Measurements from ENCODE around the gene VPS52.

VPS52 gene

DNA sequence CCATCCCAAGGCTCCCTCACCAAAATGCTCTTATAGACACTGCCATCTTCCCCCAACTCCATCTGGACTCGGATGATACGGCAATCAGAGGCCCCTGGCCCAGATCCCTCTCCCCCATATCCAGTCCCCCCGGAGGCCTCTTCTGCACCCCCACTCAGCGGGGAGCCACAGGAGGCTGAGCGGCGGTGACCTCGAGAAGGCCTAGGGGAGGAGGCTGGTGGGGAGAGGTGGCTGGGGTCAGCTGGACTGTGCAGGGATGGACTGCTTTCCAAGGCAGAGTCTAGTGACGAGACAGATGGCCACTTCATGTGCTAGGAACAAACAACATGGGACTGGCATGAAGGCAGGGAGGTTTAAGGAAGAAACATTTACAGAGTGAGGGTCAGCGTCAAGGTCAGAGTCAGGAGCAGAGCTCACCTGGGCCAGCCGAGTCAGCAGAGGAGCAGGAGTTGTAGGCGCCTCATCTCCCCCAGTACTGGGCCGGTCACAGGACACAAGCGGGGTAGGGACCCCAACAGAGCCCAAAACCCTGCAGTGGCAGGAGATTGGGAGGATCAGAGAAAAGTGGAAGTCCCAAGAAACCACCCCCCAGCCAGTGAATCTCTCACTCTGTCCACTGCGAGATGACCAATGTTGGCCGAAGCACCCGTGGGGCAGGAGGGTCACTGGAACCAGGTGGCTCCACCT lies 21.5 kb upstream of the VPS52 start:
- TF ChIP-seq, protein P1, sequence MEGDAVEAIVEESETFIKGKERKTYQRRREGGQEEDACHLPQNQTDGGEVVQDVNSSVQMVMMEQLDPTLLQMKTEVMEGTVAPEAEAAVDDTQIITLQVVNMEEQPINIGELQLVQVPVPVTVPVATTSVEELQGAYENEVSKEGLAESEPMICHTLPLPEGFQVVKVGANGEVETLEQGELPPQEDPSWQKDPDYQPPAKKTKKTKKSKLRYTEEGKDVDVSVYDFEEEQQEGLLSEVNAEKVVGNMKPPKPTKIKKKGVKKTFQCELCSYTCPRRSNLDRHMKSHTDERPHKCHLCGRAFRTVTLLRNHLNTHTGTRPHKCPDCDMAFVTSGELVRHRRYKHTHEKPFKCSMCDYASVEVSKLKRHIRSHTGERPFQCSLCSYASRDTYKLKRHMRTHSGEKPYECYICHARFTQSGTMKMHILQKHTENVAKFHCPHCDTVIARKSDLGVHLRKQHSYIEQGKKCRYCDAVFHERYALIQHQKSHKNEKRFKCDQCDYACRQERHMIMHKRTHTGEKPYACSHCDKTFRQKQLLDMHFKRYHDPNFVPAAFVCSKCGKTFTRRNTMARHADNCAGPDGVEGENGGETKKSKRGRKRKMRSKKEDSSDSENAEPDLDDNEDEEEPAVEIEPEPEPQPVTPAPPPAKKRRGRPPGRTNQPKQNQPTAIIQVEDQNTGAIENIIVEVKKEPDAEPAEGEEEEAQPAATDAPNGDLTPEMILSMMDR (IDR thresholded peaks at IDR 0.05) = no peak
- Mint-ChIP-seq H3K27me3 (ENCODE audit: low read depth, poor library complexity) (no peaks in the 10 kb centered on the region), H3K4me1 (peaks cover 52% of the 10 kb centered on the region), H3K27ac (no peak overlapping the region), H3K9me3 (no peaks in the 10 kb centered on the region), H3K4me3 (no peak overlapping the region), H3K36me3 (ENCODE audit: low read depth) (peaks cover 13% of the 10 kb centered on the region)
- no peak for DNase-seq

DNA sequence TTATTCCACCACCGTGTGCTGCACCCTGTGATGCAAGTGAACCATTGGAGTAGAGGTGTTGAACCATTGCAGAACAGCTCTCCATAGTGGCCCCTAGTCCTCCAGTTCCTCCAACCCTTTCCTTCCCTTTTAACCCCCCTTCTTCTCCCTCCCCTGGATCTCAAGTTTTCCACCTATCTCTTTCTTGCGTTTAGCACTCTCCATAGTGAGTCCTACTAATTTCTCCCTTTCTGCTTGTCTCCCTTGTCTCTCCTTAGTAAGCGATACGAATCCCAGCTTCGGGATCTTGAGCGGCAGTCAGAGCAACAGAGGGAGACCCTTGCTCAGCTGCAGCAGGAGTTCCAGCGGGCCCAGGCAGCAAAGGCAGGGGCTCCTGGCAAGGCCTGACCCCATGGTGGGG lies 18.8 kb upstream of the VPS52 start:
- Mint-ChIP-seq H3K9me3 (no peaks in the 10 kb centered on the region), H3K4me3 (peak overlapping the region; percentile 98), H3K36me3 (ENCODE audit: low read depth) (peaks cover 30% of the 10 kb centered on the region), H3K4me1 (peaks cover 49% of the 10 kb centered on the region), H3K27ac (no peak overlapping the region), H3K27me3 (ENCODE audit: low read depth, poor library complexity) (peaks cover 2% of the 10 kb centered on the region)
- TF ChIP-seq, protein P1 (IDR thresholded peaks at IDR 0.05) = no peak
- no peak for DNase-seq

DNA sequence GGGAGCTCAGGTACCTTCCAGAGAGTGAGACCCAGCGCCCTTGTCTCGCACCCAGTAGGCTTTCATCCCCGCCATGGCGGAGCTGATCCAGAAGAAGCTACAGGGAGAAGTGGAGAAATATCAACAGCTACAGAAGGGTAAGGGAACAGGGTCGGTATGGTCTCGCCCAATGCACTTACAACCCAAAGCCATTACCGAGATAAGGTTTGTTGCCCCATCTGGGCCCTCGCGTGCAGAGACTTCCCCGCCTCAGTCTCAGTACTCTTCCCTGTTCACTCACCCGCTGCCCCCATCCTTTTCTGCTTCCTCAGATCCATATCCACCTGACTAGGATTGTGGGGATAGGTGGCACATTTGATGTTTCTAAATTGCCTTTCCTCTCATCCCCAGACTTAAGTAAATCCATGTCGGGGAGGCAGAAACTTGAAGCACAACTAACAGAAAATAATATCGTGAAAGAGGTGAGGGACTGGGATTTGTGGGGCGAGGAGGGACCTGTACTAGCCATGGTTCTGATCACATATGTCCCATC lies 18.2 kb upstream of the VPS52 start:
- H3K4me1 Mint-ChIP-seq = peaks cover 49% of the 10 kb centered on the region
- no peak for DNase-seq
- peak overlapping the region; percentile 98 for H3K4me3 Mint-ChIP-seq
- H3K36me3 Mint-ChIP-seq (ENCODE audit: low read depth) = peaks cover 30% of the 10 kb centered on the region
- TF ChIP-seq, protein P1 (IDR thresholded peaks at IDR 0.05) = no peak
- no peaks in the 10 kb centered on the region for H3K9me3 Mint-ChIP-seq
- H3K27me3 Mint-ChIP-seq (ENCODE audit: low read depth, poor library complexity) = peaks cover 2% of the 10 kb centered on the region
- peak overlapping the region; percentile 29 for H3K27ac Mint-ChIP-seq

DNA sequence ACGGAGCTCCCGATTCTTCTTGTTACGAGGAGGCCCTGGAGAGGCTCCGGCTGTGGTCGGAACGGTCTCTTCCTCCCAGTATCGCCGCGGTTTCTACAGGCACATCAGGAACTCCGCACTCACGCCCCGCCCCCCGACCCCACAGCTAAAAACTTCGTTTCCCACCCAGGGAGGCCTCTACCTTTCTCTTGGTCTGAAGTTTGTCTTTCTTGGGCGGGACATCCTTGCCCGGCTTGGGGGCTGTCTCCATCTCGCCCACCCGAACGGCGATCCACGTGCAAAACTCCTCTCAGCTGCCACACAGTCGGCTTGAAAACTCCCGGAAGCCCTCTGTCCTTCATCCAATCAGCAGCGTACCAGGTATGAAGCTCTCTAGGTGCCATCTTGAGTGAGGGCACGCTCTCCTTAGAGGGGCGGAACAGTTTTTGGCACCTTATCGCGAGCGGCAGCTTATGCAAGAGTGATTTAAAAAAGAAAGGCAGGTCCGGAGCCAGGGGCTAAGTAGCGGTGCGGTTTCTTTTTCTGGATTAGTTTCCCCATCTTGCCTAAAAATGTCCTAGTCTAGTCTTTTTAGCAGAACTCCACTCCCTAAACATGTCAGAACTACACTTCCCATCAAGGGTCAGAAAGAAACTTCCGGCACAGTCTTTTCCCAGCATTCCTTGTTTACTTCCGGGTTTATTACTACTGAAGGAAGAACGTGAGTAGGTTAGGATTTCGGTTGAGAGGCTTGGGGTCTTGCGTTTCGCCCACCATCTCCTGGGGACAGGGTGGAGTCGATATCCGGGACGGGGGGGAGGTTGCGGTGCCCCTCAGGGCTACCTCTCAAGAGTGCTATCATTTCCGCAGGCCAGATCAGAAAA lies 17.5 kb upstream of the VPS52 start, which contains the start of the genes PFDN6 and WDR46:
PFDN6 (plus strand) TSS at position 681 of the 863 bp plus-strand sequence. CDS start 256 bp downstream, outside the sequence.
WDR46 (minus strand) TSS at position 319 of the 863 bp plus-strand sequence; CDS start at position 250, 69 bp downstream.
- Mint-ChIP-seq H3K27ac (peak within 1 kb of the TSS; percentile 69), H3K9me3 (no peaks in the 10 kb centered on the region), H3K4me3 (peak within 1 kb of the TSS; percentile 98), H3K4me1 (peaks cover 49% of the 10 kb centered on the region), H3K27me3 (ENCODE audit: low read depth, poor library complexity) (peaks cover 2% of the 10 kb centered on the region), H3K36me3 (ENCODE audit: low read depth) (peaks cover 29% of the 10 kb centered on the region)
- TF ChIP-seq, protein P1 (IDR thresholded peaks at IDR 0.05) = no peak
- DNase-seq = peak; percentile 66

DNA sequence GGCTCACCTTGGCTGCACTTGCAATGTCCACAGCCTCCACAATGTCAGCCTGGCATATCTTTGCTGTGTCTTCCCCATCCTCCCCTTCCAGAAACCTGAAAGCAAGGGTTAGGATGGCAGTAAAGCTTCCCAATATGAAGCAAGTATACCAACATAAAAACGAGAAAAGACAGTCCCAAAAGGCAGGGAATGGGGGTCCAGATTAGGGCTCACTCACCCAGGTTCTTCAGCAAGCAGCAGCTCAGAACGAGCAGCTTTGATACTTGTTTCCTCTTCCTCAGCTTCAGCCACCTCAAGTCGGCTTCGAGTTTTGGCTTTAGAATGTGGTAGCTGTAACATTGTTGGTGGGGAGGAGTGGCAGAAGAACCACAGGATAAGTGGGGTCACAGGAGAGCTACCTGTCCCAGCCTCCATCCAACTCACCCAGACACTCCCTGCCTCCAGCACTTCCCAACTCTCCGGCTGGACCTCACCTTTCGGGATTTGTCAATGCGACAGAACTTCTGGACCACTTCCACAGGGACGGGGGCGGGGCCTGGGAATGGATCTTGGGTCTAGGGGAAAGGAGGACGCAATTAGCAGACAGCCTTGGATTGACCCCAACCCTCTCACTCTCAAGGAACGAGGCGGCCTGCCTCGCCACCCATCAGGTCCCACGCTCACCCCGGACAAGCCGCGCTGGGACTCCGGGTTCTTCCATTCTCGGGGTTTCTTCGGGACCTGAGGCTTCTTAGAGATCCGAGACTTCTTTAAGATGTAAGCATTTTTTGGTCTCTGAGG lies 16.7 kb upstream of the VPS52 start:
- Mint-ChIP-seq H3K27me3 (ENCODE audit: low read depth, poor library complexity) (peaks cover 2% of the 10 kb centered on the region), H3K36me3 (ENCODE audit: low read depth) (peaks cover 25% of the 10 kb centered on the region), H3K4me1 (peaks cover 49% of the 10 kb centered on the region), H3K9me3 (no peaks in the 10 kb centered on the region), H3K27ac (no peak overlapping the region), H3K4me3 (peak overlapping the region; percentile 98)
- TF ChIP-seq, protein P1 (IDR thresholded peaks at IDR 0.05) = no peak
- no peak for DNase-seq

All from nephron progenitor cell (in vitro differentiated cells).